ENCODE results near the gene GNL2.

Gene GNL2

DNA sequence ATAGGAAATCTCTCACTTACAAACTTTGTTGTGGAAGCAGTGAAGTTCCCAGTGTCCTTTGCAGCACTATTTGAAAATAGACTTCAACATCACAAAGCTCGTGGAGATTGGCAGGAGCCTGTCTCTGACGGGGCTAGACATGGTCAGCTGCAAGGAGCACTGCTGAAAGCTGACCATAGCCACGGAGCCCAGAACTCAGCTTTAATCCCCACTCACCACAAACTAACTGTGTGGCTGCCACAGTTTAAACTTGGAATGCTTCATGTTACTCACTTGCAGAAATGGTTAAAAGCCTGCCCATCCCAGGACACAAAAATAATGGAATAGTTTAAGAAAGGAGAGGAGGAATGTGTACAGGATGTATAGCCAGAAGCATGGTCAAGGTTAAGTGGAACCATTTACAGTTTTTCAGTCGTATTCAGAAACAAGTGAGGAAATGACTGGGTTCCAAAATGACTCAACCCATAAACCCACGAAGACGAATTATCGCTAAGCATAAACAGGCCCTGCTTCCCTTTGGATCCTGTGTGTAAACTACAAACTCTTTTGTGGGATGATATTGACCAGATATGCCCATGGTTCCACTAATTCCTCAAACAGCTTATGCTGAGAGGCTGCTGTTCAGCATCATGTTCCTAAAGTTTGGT lies 20.8 kb downstream of the GNL2 start:
- H3K4me3 ChIP-seq (ENCODE audit: low read depth in 1 of 2, low read length in 1 of 2) = no peak overlapping the region
- H3K36me3 ChIP-seq = peaks cover 80% of the 10 kb centered on the region
- no peaks in the 10 kb centered on the region for H3K27me3 ChIP-seq
- H3K4me1 ChIP-seq (ENCODE audit: control insufficient read depth in 1 of 2, insufficient read depth in 1 of 2, low read depth in 1 of 2, low read length in 1 of 2) = no peaks in the 10 kb centered on the region
- no peak for TF ChIP-seq CTCF (IDR thresholded peaks at IDR 0.05)
- no peaks in the 10 kb centered on the region for H3K9me3 ChIP-seq
- H3K27ac ChIP-seq = no peak overlapping the region

- TF ChIP-seq CTCF (IDR thresholded peaks at IDR 0.05) = no peak
- H3K4me1 ChIP-seq (ENCODE audit: control insufficient read depth in 1 of 2, insufficient read depth in 1 of 2, low read depth in 1 of 2, low read length in 1 of 2) = no peaks in the 10 kb centered on the region
- peaks cover 97% of the 10 kb centered on the region for H3K36me3 ChIP-seq
- H3K27me3 ChIP-seq = no peaks in the 10 kb centered on the region
- H3K4me3 ChIP-seq (ENCODE audit: low read depth in 1 of 2, low read length in 1 of 2) = no peak overlapping the region
- H3K27ac ChIP-seq = no peak overlapping the region
- no peaks in the 10 kb centered on the region for H3K9me3 ChIP-seq
These were observed 25.0 kb downstream of the GNL2 start for GRCh38 chr1:37570528-37571334.

DNA sequence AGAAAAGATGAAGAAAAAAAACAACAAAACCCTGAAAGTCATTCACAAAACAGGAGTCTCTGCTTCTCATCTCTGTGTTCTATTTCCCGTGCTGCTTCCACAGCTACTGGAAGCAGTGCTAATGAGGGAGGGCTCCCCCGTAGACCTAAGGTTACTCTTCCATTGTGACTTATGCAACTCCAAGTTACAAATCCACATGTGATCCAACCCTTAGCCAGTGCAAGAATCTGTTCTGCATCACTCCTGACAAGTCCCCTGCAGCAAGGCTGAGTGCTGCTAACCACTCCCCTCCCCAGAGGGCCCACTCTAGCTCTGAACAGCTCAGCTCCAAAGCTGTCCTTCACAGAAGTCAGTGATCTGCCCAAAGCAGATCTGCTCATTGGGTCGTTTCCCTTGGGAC lies 28.7 kb downstream of the GNL2 start:
- H3K9me3 ChIP-seq = no peaks in the 10 kb centered on the region
- H3K27me3 ChIP-seq = no peaks in the 10 kb centered on the region
- peaks cover 74% of the 10 kb centered on the region for H3K36me3 ChIP-seq
- H3K4me3 ChIP-seq (ENCODE audit: low read depth in 1 of 2, low read length in 1 of 2) = no peak overlapping the region
- no peaks in the 10 kb centered on the region for H3K4me1 ChIP-seq (ENCODE audit: control insufficient read depth in 1 of 2, insufficient read depth in 1 of 2, low read depth in 1 of 2, low read length in 1 of 2)
- H3K27ac ChIP-seq = no peak overlapping the region
- no peak for TF ChIP-seq CTCF (IDR thresholded peaks at IDR 0.05)

GRCh38 chr1:37564892-37565291 lies 30.8 kb downstream of the GNL2 start:
- Histone ChIP-seq H3K4me3 (ENCODE audit: low read depth in 1 of 2, low read length in 1 of 2) (no peak overlapping the region), H3K4me1 (ENCODE audit: control insufficient read depth in 1 of 2, insufficient read depth in 1 of 2, low read depth in 1 of 2, low read length in 1 of 2) (no peaks in the 10 kb centered on the region), H3K27ac (no peak overlapping the region), H3K27me3 (no peaks in the 10 kb centered on the region), H3K36me3 (peaks cover 56% of the 10 kb centered on the region), H3K9me3 (no peaks in the 10 kb centered on the region)
- TF ChIP-seq CTCF (IDR thresholded peaks at IDR 0.05) = no peak

DNA sequence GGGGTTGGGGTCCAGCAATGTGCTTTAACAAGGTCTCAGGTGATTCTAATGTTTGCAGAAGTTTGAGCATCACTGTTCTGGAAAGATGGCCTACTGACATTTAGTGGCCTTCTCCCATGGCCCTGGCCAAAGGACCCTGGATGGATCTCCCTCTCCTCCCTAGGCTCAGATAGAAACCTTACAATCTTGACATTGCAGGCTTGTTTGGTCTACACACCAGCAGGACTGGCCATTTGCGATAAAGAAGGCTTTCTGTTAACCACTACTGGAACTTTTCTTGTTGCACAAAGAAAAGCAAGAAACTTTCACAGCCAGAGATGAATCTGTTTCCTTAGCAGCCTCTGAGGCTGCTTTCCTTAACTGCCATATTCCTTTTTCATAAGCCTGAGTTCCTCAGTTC lies 32.8 kb downstream of the GNL2 start:
- H3K27ac ChIP-seq = no peak overlapping the region
- H3K36me3 ChIP-seq = peaks cover 37% of the 10 kb centered on the region
- no peaks in the 10 kb centered on the region for H3K4me1 ChIP-seq (ENCODE audit: control insufficient read depth in 1 of 2, insufficient read depth in 1 of 2, low read depth in 1 of 2, low read length in 1 of 2)
- no peaks in the 10 kb centered on the region for H3K27me3 ChIP-seq
- no peak for TF ChIP-seq CTCF (IDR thresholded peaks at IDR 0.05)
- no peak overlapping the region for H3K4me3 ChIP-seq (ENCODE audit: low read depth in 1 of 2, low read length in 1 of 2)
- no peaks in the 10 kb centered on the region for H3K9me3 ChIP-seq
